ENCODE results near the gene S100A13.
"Not testable (repeated sequence)": the region's sequence is repeated elsewhere in the genome, so short reads cannot be mapped to it uniquely, and the experiment has no call there.

S100A13 gene

DNA sequence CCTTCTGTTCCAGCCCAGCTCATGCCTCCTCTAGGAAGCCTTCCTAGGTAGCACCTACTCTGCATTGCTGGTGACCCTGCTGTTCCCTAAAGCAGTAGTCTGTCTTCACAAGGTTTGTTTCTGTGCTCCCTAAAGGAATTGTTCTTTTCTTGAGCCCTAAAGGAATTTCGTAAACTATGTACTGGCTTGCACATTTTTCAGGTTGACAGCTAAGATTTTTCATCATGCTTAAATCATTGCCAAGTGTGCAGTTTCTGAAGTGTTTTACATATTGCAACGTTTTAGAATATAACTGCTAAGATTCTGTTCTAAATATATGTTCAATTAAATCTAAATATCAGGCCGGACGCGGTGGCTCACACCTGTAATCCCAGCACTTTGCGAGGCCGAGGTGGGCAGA, 27.5 kb downstream of the S100A13 start:
- DNase-seq: no peak

GRCh38 chr1:153598309-153599172, 28.8 kb downstream of the S100A13 start:
- no peak for DNase-seq

GRCh38 chr1:153597206-153597605, 30.1 kb downstream of the S100A13 start:
- DNase-seq: no peak

- DNase-seq: no peak
Observed at GRCh38 chr1:153592748-153593147, 34.6 kb downstream of the S100A13 start.

- no peak for DNase-seq
Observed at GRCh38 chr1:153588482-153588881, 38.8 kb downstream of the S100A13 start.

GRCh38 chr1:153588033-153588432, 39.3 kb downstream of the S100A13 start:
- not testable (repeated sequence) for DNase-seq

GRCh38 chr1:153587314-153587713, 40.0 kb downstream of the S100A13 start:
- no peak for DNase-seq

DNA sequence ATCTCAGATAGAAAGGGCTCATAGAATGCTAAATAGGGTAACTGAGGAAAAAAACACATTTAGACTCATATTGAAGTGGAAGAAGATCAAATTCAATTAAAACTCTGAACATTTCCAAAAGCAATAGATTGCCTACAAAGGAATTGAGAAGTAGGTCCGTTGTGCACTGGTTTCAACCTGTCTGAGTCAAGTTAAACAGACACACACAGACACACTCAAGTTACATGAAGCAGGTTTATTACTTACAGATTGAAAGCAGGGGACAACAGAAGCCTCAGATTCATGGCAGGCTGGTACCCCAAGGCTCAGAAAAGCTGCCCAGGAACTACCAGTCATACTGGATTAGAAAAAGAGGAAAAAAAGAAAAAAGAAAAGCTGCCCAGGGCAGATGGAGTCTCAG, 41.0 kb downstream of the S100A13 start:
- no peak for DNase-seq

GRCh38 chr1:153585006-153585405, 42.3 kb downstream of the S100A13 start:
- no peak for DNase-seq

- no peak for DNase-seq
Observed at GRCh38 chr1:153583976-153584375, 43.3 kb downstream of the S100A13 start.

GRCh38 chr1:153583514-153583913, 43.8 kb downstream of the S100A13 start:
- DNase-seq: not testable (repeated sequence)

- not testable (repeated sequence) for DNase-seq
Observed at GRCh38 chr1:153582836-153583235, 44.5 kb downstream of the S100A13 start.

DNA sequence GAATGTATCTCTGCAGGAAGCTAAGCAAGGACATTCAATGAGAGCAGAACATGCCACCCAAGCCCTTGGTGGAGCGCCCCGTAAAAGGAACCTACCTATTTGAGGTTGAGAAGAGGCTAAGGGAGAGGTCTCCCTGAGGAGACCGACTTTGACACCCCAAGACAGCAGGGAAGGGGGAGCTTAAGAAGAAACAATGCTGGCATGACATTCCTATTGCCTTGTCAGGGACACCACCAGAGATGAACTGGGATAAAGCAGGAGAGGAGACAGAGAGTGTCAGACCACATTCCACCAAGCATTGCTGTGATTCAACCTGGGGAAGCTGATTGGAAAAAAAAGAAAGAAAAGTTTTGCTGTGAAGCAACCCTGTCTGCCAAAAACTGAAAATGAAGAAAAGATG, 48.4 kb downstream of the S100A13 start:
- DNase-seq: no peak

DNA sequence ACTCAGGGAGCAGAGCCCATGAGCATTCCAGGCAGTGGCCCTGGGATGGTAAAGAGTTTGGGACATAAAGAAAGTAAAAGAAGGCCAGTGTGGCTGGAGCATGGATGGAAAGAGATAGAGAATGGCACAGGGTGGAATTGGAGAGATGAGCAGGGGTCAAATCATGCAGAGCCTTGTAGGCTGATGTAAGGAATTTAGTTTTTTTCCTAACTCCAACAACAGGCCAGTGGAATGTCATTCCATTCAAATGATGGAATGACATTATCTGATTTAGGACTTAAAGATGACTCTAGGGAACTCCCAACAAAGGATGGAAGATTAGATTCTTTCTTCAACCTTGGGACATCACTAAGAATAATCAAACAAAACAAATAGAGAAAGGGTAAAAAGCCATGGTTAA, 48.8 kb downstream of the S100A13 start:
- no peak for DNase-seq

GRCh38 chr1:153577624-153578051, 49.7 kb downstream of the S100A13 start:
- DNase-seq: no peak

DNA sequence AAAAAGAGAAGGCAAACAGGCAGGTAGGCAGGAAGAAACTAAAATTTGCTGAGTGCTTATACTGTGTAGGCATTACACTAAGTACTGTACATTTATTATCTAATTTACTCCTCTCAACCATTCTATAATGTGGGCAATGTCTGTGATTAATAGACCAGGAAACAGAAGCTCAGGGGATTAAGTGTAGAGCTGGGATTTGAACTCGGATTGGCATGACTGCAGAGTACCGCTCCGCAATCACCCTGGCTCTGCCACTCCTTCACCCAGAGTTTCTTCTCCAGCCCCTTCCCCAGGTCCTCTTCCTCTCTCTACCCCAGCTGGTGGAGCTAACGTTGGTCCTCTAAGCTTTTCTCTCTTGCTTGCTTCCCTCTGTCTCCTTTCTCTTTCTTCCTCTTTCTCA, 50.2 kb downstream of the S100A13 start:
- no peak for DNase-seq

GRCh38 chr1:153575497-153575896, 51.8 kb downstream of the S100A13 start:
- DNase-seq: not testable (repeated sequence)

- not testable (repeated sequence) for DNase-seq
Observed at GRCh38 chr1:153575081-153575491, 52.2 kb downstream of the S100A13 start.

GRCh38 chr1:153573351-153573750, 54.0 kb downstream of the S100A13 start:
- DNase-seq: no peak

DNA sequence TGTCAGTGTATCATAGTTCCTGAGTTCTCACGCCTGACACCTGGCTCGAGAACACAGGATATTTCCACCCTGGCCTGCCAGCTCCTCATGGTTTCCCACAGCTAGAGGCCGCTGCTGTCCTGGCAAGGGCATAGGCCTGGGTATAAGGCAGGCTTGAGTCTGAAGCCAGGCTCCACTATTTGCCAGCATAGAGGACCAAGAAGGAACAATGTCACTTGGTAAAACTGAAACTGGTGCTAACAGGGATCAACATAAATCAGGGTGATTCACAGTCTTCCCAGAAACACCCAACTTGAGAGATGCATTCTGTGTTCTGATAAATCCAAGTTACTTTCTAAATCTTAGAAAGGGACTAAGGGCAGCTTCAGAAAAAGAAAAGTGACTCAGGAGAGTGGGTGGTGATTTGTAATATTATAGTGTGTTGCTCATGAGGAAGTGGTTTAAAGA, 54.7 kb downstream of the S100A13 start:
- peak; percentile 68 for DNase-seq

DNA sequence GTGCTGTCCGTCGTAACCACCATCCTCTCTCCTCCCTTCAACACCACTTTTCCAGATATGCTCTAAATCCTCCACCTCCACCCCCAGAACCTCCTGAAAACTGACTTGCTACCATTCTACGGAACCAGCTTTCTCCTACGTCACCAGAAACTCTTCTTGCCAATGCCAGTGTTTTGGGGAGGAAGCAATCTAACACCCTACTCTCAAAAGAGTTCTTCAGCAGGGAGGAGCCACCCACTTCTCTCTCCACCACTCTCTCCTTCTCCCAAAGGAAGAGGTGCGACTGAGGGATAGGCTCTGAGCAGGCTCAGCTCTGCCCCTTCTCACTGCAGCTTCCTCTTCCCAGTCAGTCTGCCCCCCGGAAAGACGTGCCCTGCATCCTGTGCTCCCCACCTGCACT, 55.6 kb downstream of the S100A13 start:
- DNase-seq: no peak

- DNase-seq: no peak
Observed at GRCh38 chr1:153570874-153571273, 56.4 kb downstream of the S100A13 start.

DNA sequence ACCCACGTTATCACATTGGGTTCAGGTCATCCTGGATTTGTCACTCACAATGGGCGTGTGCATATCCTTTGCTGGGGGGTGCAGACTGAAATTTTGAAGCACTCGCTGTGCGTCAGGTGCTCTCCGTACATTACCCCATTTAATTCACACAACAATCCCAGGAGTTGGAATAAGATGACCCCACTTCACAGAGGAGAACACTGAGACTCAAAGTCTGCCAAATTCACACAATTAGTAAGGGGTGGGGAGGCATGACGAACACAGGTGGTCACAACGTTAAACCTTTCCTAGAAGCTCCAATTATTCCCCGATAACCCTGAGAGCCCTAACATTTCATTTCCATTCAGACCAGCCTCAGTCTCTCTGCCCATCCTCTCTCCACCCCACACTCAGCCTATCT, 57.8 kb downstream of the S100A13 start:
- DNase-seq: no peak

All from NCI-H2029 (cell line).